ENCODE results near the gene ATP11A. TPM values are rescaled to one million over a fixed set of nuclear protein-coding genes. Genes with fewer than 3 reads are reported as not detected.
A peak's percentile ranks its signal among the peaks of the same experiment; 100 is the strongest.

ATP11A gene
- total RNA-seq, 1 experiment from 2014 or later, result 5.9 TPM

DNA sequence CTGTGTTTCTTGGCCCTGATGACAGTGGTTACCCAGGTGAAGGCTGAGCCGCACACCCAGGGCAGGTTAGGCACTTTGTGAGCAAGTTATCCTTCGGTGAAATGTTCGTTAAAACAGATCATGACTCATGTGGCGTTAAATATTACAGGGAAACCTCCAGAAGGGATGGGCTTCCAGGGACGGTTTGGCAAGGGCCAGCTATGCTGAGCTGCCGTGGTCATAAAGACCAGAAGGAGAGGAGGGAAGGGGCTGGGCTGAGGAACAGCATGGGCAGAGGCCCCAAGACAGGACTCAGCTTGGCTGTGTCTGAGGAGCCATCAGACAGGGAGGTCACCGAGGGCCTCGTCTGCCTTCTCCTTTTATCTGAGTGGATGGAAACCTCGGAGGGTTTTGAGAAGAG, 47.5 kb downstream of the ATP11A start:
- no peak for DNase-seq (ENCODE audit: extremely low read depth, low read depth)

DNA sequence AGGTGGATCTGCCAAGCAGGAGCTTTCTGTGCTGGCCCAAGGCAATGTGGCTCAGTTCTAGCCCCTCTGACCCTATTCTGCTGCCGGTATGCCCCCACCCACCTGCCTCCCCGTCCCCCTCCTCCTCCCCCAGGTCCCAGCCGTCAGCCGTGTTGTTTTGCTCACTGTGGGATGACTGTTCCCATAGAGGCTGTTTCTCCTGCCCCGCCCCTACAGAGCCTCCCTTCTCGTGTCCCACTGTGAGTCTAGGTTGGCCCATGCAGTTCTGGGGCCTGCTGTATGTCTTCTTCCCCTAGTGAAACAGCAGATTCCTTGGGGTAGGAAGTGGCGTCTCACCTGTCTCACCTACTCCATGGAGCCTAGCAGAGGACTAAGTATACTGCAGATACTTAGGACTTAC, 48.8 kb downstream of the ATP11A start:
- no peak for DNase-seq (ENCODE audit: extremely low read depth, low read depth)

DNA sequence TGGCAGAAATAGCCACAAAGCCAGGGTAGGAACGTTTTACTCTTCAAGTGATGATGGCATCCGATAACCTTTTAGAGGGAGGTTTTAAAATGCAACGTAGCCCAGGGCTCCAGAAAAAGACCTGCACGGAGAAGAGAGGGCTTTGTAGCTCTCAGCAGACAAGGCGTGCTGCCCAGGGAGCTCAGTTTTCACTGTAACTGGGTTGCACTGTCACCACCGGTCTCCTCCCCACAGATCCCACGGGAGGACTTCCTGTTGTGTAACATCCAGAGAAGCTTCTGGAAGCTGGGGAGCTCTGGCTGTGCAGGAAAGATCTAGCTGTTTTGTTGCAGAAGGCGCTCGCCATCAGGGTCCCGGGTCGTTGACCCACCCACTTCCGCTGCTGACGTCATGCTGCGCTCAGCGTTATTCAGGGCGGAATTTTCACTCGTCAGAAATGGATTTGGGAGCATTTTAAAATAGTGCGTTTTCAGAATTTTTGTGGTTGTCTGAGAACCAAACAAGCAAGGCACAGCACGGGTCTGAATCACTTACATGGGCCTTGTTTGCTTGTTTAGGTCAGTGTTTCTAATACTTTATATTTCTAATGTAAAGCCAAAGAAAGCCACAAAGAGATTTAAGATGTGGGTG, 50.8 kb downstream of the ATP11A start:
- DNase-seq (ENCODE audit: extremely low read depth, low read depth), result peak; percentile 38

DNA sequence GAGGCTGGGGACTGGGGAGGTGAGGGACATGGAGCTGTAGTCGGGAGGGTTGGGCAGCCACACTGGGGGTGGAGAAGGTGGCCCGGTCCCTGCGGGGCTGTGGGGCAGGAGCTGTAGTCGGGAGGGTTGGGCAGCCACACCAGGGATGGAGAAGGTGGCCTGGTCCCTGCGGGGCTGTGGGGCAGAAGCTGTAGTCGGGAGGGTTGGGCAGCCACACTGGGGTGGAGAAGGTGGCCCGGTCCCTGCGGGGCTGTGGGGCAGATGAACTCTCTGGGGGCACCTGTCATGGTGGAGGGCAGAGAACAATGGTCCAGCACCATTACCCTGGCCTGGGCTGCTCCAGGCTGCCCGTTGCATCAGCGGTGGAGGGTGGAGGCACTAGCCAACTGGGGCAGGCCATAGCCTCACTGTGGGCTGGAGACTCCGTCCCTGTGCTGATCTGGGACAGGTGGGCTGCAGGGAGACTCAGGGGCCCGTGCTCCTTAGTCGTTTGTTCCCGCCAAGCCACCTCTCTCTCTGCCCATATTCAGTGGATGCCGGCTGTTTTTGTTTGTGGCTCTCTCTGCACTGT, 51.4 kb downstream of the ATP11A start:
- no peak for DNase-seq (ENCODE audit: extremely low read depth, low read depth)

DNA sequence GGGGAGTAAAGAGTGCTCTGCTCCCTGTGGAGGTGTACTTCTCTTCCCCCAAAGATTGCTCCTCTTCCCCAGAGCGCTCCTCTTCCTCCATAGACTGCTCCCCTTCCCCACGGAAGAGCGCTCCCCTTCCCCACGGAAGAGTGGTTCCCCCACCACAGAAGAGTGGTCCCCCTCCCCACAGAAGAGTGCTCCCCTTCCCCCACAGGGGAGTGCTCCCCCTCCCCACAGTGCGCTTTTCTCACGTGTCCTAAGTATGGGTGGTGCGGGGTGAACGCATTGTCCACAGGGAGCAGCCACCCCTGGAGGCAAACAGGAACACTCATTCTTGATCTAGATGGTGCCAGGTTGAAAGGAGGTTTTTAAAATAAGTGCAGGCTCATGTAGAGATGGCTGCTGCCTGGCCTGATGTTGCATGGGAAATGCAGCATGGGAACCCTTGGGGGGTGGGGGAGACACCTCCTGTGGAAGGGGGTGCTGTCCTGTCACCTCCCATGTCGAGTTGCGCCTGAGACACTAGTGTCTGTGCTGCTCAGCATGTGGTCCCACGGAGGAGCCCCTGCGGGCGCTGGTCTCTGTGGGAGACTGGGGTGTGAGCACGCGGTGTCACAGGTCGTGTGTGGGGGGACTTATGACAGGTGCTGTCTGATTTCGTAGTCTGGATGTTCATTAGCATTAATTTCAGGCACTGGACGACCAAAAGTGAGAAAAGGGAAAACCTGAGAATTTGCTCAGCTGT, 52.2 kb downstream of the ATP11A start:
- no peak for DNase-seq (ENCODE audit: extremely low read depth, low read depth)

DNA sequence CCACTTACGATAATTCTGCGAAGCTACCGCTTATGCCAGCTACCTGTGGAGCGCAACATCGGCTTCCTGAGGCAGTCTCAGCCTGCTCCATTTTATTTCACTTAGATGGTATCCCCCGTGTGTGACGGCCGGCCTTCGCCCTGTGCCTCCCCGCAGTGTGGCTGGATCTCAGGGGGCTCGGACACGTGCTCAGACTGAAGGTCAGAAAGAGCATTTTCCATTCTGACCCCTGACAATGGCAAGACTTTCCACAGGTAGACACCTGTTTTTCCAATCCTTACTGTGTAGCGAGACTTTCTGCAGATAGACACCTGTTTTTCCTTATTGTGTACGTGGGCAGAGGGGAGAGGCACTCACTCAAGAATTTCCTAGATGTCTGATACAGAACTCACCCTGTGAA, 52.7 kb downstream of the ATP11A start:
- no peak for DNase-seq (ENCODE audit: extremely low read depth, low read depth)

DNA sequence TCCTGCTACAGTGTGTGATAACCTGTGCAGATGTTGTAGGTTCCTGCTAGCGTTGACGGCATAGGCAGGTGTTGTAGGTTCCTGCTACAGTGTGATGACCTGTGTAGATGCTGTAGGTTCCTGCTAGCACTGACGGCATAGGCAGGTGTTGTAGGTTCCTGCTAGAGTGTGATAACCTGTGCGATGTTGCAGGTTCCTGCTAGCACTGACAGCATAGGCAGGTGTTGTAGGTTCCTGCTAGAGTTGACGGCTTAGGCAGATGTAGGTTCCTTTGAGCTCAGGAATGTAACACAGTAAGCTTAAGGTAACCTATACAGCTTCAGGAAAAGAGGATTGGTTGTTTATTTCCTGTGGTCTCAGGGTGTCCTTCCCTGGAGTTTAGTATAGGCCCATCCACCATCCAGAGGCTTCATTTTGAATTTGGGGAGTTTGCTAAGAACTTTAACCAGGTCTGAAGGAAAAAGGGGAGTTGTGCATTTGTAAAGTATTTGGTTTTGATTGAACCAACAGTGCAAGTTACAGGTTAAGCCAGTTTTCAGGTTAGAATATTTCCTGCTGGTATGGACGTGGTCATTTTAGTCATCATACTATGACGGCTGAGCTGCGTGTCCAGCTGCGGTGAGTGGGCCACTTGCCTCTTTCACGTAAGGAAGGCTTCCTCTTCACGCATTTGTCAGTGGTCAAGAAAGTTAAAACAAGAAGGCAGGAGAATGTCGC, 53.8 kb downstream of the ATP11A start:
- no peak for DNase-seq (ENCODE audit: extremely low read depth, low read depth)

DNA sequence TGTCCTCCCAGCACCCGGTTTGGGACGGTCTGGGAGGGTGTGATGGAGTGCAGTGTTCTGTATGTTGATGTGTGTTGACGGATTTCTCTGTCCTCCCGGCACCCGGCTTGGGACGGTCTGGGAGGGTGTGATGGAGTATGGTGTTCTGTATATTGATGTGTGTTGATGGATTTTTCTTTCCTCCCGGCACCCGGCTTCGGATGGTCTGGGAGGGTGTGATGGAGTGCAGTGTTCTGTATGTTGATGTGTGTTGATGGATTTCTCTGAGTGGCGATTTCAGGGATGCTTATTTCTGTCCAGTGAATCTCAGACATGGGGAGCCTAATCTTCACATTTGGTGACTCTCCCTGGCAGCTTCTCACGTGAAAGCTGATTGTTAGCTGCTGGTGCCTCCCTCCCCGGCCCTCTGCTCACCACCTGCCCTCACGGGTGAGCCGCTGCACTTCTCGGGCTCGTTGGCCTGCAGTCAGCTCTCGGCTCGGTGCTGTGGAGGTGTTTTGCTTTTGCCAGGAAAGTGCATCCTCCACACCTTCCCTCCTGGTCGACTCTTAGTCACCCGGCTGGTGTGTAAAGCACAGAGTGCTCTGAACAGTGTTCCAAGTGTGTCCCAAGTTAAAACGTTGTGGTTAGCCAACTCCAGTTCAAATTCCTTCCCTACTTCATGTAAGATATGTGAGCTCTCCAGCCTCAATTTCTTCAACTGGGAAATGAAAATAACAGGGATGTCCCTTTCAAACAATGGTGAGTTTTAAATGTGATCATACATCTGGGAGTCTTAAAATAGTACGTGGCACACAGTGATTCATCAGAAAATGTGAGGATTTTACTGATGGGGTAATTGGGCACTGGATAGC, 54.6 kb downstream of the ATP11A start:
- DNase-seq (ENCODE audit: extremely low read depth, low read depth), result no peak

DNA sequence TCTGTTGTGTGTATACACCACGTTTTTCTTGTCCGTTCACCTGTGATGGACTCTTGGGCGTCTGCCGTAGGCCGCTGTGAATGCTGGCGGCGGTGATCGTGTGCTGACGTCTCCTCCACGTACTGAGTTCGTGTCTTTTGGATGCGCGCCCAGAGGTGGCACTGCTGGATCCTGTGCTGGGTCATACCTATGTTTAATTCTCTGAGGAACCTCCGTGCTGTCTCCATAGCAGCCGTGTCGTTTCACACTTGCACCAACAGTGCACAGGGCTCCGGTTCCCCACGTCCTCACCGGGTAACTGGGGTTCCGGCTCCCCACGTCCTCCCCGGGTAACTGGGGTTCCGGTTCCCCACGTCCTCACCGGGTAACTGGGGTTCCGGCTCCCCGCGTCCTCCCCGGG, 56.2 kb downstream of the ATP11A start:
- DNase-seq (ENCODE audit: extremely low read depth, low read depth), result no peak

DNA sequence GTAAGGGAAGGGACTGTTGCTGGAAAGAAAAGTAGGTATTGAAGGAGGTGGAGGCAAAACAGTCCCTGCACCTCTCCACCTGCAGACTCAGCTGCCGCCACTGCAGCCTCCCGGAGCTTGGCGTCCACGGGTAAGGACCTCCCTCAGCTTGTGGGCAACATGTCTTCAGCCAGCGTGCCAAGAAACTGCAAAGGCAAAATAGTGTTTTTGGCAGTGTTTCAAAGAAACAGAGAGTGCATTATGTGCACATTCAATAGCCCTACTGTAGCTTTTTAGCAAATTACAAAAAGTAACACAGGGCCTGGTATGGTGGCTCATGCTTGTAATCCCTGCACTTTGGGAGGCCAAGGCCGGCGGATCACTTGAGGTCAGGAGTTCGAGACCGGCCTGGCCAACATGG, 57.4 kb downstream of the ATP11A start:
- DNase-seq (ENCODE audit: extremely low read depth, low read depth), result no peak

DNA sequence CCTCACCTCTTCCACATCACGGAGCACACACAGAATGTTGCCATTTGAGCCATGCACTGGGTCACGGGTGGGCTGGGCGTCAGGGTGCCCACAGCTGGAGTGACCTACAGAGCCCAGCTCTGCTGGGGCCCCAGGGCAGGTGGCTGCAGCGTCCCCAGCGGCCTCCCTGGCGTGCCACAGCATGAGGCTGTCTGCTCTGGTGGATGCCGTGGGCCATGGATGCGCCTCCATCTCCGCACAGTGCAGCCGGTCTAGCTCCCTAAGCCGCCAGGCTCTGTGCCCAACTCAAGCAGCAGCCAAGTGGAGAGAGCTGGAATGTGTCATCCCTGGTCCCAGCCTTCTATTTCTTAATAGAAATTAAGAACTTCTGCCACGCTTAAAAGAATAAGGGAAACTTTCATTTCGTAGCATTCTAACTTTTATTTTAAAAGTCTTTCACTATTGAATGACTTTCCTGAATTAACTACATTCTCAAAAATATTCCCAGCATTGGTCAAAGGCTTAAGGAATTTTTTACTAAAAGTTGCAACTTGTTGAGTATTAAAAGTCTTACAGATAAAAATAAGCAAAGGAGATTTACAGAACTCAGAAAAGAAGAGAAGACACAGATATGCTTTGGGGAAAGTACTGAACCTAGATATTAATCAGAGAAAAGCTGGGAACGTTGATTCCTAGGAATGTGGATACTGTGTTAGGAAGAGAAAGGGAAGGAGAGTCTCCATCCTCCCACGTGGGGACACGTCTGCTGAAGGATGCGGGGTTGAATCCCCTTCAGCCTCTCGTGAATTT, 59.3 kb downstream of the ATP11A start:
- DNase-seq (ENCODE audit: extremely low read depth, low read depth), result no peak

DNA sequence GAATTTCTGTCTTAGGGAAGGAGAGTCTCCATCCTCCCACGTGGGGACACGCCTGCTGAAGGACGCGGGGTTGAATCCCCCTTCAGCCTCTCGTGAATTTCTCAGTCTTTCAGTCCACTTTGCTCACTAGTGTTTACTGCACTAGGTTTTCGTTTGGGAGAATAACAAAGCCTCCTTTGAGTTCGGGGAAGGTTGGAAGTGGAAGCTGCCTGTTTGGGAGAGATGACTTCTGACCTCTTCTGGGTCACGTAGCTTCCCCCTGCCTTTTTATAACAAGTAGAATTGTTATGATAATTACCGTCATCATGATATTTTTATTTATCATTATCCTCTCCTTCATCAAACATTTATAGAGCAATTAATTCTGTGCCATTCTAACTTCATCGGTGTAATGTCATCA, 60.7 kb downstream of the ATP11A start:
- no peak for DNase-seq (ENCODE audit: extremely low read depth, low read depth)

DNA sequence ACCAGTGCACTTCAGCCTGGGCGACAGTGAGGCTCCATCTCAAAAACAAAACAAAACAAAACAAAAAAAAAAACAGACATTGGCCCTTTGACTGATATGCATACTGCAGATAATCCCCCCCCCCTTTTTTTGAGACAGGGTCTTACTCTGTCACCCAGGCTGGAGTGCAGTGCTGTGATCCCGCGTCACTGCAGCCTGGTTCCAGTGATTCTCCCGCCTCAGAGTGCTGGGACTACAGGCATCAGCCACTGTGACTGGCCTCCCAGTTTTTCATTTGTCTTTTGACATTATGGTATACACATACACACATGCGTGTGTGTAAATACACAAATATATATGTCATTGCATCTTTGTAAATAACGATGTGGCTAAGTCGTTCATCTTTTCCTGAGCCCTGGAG, 61.8 kb downstream of the ATP11A start:
- DNase-seq (ENCODE audit: extremely low read depth, low read depth), result no peak

DNA sequence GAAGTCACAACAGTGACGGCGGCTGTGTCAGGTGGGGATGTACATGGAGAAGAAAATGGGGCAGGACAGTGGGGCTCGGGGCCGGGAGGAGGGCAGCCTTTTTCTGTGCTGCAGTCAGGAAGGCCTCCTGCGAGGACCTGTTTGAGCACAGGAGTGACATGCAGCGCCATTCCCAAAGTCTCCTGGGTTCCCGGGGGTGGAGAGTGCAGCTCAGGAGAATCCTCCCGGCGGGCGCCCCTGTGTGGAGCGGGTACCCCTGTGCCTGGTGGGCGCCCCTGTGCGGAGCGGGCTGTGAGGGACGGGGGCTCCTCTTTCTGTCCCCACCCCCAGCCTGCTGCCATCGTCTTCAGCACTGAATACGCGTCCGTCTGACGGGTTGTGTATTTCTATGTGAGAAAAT, 62.4 kb downstream of the ATP11A start:
- DNase-seq (ENCODE audit: extremely low read depth, low read depth), result no peak

DNA sequence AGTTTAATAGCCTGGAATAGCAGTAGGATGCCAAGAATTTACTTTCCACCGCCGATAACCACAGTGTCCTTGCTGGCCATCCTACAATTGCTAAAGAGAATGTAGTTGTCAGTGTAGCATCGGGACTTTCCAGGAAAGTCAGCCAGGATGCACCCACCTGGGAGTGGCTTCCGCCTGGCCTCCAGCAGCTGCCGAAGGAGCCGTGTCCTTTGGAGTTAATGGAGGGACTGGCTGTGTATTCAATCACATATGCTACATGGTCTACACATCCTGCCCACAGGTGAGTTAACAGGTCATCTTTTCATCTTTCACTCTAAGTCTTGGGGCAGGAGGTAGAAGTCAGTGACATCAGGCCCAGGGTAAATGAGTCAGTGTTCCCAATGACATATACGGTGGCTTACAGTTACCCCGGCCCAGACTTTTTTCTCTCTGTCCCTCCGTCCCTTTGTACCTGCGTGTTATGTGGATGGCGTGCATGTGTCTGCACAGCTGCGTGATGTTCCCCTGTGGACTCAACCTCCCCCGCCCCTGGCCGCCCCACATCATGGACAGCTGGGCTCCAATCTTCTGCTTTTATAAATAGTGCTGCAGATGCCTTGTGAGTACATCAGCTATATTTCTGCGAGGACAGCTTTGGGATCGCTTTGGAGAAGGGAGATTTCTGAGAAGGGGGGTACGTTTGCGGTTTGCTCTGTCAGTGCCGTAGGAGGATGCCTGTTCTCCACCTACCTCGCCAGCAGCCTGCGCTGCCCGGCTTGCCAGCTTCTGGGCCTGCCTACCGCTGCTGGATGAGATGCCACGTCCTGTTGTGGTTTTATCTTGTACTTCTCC, 63.1 kb downstream of the ATP11A start:
- DNase-seq (ENCODE audit: extremely low read depth, low read depth), result no peak

DNA sequence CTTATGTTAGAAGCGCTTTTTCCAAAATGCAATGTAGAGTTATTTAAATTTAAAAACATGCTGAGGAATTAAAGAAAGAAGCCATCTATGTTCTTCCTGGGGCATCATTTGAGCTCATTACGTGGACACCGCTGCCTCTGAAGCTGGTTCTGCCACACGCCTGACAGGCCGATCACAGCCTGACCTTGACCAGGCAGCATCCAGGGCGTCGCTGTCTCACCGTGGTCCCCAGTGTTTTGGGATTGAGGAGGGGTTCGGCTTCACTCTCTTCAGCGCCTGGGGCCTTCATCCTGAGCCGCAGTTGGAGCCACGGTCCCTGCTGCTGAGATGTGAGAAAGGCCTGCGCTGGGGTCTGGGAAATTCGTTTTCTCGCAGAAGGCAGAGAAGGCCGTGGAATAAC, 64.0 kb downstream of the ATP11A start:
- DNase-seq (ENCODE audit: extremely low read depth, low read depth), result no peak

DNA sequence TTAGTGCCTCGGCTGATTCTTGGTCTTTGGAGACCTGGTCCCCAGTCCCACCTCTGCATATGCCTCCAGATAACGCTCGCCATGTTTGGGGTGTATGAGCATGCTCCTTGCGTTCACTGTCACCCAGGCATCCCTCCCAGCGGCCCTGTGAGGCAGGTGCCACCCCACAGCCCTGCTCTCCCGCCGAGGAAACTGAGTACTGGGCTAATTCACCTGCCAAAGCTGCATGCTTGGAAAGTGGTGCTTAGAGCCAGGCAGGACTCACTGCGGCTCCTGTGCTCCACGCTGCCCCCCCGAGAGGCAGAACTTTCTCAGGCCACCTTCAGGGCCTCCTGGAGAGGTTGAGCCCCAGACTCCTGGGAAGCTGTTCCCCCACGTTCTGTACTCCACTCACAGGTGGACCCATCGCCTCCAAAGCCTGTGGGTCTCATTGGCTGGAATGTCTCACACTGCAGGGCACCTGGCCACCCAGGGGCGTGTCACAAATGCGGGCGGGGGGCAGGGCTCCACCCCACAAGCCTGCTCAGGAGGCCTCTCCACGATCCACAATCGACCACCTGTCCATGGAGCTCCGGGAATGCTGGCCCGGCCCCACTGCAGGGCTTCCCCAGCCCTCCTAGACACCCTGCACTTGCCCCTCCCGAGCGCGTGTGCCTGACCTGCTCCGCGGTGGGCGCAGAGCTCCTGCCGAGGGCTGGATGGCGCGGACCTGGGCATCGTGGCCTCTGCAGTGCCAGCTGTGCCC, 64.6 kb downstream of the ATP11A start:
- no peak for DNase-seq (ENCODE audit: extremely low read depth, low read depth)

DNA sequence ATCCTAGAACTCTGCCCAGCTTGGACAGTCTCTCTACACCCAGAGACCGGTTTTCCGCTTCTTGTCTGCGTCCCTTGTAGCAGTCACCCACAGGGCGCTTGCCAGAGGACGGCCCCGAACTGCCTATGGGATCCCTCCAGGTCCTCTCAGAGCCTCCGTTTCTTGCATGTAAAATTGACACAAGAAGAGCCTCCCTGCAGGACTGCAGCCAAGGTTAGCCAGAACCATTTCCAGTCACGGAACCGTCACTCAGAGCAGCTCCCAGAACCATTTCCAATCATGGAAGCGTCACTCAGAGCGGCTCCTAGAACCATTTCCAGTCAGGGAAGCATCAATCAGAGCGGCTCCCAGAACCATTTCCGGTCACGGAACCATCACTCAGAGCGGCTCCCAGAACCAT, 65.5 kb downstream of the ATP11A start:
- DNase-seq (ENCODE audit: extremely low read depth, low read depth), result no peak

Data from NCI-H460 (cell line).